VCaP (cell line): ENCODE results near the gene C1orf174.

ENCODE experiments used
- H3K27ac ChIP-seq: fragments of 450-650 bp; 2 replicates; pipeline ENCODE4 v1.5.1; 2017
- CTCF ChIP-seq: fragments of 450-650 bp; conservative IDR thresholded peaks from 2 replicates; pipeline ENCODE4 v1.5.1; 2017; ENCODE audit warnings: mild to moderate bottlenecking, moderate library complexity

The C1orf174 gene

GRCh38 chr1:3872546-3872945 lies 27.5 kb downstream of the C1orf174 start:
- no peak for TF ChIP-seq CTCF
- no peak overlapping the region for H3K27ac ChIP-seq

GRCh38 chr1:3871451-3871805 lies 28.6 kb downstream of the C1orf174 start:
- no peak overlapping the region for H3K27ac ChIP-seq
- no peak for TF ChIP-seq CTCF

DNA sequence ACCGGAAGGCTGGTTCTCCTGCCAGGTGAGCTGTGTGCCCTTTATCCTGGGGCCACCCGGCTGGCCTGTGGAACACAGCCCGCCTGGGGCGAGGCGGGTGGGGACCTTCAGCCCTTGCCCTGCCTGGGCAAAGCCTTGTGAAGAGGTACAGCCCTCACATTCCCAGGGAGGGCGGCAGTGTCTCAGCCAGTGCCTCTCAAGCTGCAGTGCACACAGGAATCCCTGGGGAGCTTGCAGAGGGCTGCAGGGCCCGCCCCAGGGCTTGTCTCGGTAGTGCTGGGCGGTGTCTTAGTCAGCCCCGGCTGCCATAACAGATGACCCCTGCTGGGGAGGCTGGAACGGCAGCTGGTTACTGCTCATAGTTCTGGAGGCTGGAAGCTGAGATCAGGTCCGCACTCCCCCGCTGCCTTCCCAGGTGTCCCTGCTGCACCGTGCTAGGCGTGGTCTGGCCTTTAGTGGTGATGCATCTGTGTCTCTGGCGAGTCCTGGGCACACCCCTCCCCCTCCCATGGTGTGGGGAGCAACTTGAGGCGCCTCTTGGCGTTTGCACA lies 30.2 kb downstream of the C1orf174 start:
- no peak for TF ChIP-seq CTCF
- no peak overlapping the region for H3K27ac ChIP-seq

DNA sequence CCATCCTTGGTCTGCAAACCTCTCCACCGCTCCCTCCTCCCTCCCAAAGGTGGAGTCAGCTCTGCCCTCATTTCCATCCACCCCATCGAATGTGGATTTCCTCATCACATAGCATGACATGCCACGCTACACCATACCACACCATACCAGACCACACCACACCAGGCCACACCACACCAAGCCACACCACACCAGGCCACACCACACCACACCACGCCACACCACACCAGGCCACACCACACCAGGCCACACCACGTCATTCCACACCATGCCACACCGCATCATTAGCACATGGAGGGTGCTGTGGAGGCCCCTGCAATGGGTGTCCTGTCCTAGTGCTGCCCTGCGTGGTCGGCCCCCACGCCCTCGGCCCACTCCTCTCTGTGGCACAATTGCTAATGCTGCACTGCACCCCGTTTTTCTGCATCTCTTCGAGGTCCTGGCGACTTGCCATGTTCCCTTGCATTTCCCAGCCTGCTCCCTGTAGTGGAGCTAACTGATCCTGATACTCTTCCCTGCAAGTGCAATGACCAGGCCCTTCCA lies 31.5 kb downstream of the C1orf174 start:
- no peak for TF ChIP-seq CTCF

GRCh38 chr1:3865606-3866160 lies 34.4 kb downstream of the C1orf174 start:
- TF ChIP-seq CTCF = no peak
- no peak overlapping the region for H3K27ac ChIP-seq

More for the DNA sequence above, 31.5 kb downstream of the C1orf174 start:
- no peak overlapping the region for H3K27ac ChIP-seq

DNA sequence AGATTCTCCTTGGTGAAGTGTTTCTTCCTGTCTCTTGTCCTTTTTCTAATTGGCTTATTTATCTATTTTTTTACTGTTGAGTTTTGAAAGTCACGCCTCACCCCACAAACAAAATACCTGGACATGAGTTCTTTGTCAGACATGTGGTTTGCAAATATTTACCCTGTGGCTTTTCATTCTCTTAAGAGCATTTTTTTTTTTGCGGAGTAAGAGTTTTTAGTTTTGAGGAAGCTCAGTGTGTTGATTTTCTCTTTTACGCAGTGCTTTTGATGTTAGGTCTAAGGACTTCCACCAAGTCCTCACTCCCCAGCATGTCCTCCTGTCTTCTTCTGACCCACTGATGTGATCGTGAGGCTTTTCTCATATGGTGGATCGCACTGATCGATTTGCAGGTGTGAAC lies 35.2 kb downstream of the C1orf174 start:
- no peak for TF ChIP-seq CTCF
- no peak overlapping the region for H3K27ac ChIP-seq

DNA sequence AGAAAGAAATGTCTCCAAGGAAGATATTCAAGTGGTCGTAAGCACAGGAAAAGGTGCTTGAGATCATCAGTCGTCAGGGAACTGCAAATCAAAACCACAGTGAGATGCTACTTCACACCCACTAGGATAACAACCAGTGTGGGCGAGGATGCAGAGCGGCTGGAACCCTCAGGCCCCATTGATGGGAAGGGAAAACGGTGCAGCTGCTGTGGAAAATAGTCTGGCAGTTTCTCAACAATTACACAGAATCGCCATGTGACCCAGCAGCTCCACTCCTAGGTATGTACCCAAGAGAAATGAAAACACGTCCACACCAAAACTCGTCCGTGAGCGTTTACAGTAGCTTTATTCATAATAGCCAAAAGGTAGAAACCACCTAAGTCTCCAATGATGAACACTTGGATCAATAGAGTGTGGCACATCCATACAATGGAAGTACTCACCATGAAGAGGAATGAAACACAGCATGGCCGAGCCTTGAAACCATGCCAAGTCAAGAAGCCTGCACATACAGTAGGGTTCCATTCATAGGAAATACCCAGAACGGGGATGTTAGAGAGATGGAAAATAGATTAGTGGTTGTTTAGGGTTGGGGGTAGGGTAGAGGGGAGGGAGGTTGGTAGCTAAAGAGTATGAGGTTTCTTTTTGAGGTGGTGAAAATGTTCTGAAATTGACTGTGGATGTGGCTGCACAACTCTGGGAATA lies 36.7 kb downstream of the C1orf174 start:
- TF ChIP-seq CTCF = no peak
- H3K27ac ChIP-seq = no peak overlapping the region
